Activated CD4-positive, CD25-positive, alpha-beta regulatory T cell treated with anti-CD3 and anti-CD28 coated beads, Interleukin-2, amount 50 U/mL, for 24 hours (primary cell): ENCODE measurements around the gene ASPHD2.
A peak's percentile ranks its signal among the peaks of the same experiment; 100 is the strongest.
"Not testable (repeated sequence)": the region's sequence is repeated elsewhere in the genome, so short reads cannot be mapped to it uniquely, and the experiment has no call there.

ENCODE experiments used
- ATAC-seq, 2 donors: fragments of 150-1000 bp; cut with Tn5 transposase; one replicate each; pipeline ENCODE4 v1.10.0; 2021; ENCODE audit warnings: mild to moderate bottlenecking in 1 of 2, moderate library complexity in 1 of 2

The ASPHD2 gene, protein sequence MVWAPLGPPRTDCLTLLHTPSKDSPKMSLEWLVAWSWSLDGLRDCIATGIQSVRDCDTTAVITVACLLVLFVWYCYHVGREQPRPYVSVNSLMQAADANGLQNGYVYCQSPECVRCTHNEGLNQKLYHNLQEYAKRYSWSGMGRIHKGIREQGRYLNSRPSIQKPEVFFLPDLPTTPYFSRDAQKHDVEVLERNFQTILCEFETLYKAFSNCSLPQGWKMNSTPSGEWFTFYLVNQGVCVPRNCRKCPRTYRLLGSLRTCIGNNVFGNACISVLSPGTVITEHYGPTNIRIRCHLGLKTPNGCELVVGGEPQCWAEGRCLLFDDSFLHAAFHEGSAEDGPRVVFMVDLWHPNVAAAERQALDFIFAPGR

DNA sequence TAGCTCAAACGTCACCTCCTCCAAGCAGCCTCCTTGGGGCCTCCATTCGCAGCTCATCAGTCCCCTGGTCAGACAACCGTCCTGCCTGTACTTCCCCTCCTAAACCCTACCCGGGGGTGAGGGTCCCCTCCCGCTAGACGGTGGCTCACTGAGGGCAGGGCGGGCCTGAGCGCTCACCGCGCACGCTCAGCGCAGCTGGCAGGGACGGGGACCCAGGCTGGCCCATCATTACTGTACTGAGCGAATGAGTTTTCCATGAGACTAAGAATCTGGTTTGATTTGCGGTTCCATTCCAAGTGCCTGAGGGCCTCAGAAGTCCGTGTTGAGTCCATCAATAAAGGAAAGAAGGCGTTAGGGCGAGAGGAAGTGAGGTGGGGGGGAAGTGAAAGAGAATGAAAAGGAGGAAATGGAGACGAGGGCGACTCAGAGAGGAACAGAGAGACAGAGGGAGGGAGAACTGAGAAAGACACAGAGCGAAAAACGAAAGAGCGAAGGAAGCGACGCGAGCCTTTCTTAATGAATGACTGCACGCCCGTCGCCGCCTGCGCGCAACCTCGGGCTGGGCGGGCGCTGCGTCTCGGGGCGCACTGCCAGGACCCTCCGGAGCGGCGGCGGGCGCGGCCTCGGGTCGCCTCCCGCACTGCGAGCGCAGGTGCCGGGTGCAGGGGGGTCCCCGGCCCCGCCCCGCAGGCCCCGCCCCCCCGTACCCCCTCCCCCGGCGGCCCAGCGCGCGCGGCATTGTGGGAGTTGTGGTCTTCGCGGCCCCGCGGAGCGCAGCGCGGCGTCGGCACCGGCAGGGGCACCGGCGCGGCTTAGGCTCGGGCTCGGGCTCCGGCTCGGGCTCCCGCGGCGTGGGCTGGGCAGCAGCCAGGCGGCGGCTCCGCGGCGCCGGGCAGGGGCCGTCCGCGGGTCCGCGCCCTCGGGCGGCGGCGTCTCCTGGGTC is at the start of gene ASPHD2:
TSS of gene ASPHD2 (plus strand) at position 746 of the 943 bp plus-strand sequence. CDS start 4,356 bp downstream, outside the sequence.
- ATAC-seq, result peak; percentile 81 to 88

DNA sequence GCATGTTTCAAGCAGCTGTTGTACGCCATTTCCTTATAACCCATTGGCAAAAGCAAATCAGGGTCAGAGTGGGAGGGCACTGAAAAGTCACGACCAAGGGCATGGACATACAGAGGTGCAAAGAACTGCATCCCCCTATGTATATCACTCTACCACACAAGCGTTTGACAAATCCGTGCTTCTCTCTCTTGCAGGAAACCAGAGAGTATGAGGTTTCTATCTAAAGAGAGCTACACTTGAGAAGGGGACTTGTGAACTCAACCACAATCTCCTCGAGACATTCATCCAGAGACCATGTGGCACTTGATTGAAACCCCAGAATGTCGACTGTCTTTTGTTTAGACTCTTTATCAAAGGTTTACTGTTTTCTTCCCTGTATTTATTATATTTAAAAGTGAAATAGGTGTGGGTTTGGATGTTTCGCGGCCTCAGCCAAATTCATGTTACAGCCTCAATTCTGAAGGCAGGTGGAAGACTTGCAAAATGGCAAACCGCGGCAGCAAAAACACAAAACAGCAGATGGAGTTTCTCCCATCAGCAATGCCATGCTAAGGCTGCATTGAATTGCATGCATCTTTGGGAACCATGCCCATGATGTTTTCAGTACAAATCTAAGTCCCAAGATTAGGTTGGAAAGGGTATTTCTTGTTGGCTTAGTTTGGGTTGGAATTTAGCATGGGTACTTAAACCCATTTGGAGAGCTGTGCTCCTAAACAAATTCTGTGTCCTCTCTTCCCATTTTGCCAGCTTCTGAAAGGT is 48.8 kb upstream of the ASPHD2 start:
- ATAC-seq, result no peak

DNA sequence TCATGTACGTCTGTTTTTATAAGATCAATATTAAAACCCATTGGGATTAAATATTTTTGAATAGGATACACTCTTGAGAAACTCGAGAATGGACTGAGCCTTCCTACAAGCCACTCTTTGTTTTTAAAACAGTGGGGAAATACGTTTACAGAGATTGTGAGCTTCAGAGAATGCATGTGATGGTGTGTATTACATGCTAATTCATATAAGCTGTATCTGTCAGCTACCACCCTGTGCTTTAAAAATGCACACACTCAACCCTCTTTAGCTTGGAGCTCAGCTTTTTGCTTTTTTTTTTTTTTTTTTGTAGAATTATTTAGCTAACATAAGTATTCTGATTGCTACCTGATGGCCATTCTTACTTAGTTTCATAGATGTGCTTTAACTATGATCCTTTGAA is 46.3 kb upstream of the ASPHD2 start:
- no peak for ATAC-seq

DNA sequence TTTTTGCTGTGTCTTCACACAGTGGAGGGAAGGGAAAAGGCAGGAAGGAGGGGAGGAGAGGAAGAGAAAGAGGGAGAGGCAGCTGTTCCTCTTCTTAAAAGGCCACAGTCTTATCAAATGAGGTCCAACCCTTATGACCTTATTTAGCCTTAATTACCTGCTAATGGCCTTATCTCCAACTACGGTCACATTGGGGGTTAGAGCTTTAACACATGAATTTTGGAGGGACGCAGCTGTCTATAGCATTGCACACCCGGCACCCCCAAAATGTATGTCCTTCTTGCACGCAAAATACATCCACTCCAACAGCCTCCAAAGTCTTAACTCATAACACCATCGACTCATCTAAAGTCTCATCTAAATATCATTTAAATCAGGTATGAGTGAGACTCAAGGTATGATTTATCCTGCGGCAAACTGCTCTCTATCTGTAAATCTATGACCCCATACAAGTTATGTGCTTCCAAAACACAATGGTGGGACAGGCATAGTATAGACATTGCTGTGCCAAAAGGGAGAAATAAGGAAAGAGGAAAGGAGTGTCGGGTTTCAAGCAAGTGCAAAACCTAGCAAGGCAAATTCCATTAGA is 45.0 kb upstream of the ASPHD2 start:
- no peak for ATAC-seq

DNA sequence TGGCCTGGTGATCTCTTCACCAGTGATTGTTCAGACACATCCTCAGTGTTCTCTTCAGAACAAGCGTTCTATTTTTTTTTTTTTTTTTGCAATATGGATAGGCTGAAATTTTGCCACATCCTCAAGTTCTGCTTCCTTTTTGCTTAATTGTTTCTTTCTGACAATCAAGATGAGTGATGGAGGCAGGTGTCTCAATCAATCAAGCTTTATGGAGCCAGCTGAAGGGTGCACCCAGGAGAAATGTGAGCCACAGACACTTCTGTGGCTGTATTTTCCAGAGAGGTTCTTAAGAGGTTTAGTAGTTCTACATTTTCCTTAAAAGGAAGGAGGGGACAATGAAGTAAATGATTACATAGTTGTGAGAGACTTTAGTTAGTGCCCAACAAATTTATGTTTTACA is 43.9 kb upstream of the ASPHD2 start:
- ATAC-seq, result no peak

DNA sequence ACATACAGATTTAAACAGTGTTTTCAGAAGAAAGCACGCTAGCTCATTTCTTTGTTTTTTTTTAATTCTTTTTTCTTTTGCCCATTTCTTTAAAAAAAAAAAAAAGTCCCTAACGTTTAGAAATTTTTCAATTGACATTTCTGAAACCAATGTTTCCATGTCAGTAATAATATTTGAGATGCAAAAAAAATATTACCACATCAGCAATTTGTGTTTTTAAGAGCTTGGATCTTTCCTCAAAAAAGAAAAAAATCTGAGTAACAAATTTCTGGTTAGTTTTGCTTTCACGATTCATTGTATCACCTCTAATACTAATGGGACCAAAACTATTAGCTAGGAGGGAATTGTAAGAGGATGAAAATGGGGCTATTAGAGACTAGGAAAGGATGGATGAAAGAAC is 39.9 kb upstream of the ASPHD2 start:
- ATAC-seq, result no peak

DNA sequence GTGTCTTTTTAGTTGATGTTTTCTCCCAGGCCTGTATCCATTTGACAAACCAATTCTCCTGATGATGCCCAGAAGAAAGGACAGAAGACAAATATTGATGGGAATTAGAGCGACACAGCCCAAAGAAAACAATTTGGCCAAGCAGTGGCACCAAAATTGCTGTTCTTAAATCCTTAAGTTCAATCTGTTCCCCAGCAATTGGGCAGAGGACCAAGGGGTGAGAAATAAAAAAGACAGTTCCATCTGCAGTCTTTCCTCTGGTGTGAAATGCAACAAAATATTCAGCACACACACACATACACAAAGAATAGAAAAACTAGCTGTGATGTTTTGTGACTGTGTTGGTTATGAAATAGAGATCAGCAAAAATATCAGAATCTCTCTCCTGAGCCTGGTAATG is 38.0 kb upstream of the ASPHD2 start:
- ATAC-seq, result no peak

DNA sequence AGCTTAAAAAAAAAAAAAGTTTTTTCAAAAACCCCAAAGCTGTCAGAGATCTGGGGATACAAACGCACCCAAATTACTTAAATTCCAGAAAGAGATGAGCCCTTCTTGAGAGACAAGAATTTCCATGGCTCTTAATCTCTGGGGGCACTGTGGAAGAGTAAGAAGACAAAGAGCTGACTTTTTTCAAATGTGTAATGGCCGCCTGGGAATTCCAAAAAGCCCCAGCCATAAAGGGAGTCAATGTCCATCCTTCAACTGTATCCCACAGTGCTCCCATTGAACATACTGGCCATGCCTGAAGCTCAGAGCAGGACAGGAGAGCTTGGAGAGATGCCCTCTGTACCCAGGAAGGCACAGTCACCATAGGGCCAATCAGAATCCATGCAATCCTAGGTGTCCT is 37.4 kb upstream of the ASPHD2 start:
- ATAC-seq, result no peak

DNA sequence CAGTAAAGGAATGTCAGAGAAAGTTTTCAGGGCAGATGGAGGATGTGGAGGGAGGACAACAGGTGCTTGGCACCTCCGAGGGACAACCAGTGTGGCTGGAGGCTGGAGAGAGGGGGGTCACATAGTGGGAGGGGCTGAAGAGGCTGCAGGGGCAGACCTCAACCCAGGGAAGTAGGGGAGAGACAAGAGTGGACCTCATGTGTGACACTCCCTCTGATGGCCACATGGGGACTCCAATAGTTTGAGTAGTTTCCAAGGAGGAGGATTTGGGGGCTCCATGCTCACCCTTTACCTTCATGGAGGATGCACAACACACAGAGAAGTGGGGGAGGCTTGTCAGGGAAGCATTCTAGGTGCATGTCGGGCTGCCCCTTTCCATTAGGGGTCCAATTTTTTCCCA is 35.1 kb upstream of the ASPHD2 start:
- no peak for ATAC-seq

DNA sequence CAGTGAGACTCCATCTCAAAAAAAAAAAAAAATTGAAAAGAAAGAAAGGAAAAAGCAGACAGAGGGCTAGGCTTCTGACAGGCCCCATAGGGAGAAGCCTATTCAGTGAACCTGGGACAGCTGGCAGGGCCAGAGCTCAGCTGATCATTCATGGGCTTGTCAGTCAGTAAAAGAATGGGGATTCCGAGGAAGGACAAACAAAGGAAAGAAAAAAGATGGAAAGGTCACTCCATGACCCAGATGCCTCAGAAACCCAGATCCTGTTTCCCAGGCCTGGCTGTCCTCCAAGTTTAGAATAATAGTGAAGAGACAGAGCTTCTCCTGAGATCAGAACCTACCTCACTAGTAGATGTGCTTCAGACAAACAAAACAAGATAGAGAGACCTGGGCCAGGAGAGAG is 34.3 kb upstream of the ASPHD2 start:
- no peak for ATAC-seq

DNA sequence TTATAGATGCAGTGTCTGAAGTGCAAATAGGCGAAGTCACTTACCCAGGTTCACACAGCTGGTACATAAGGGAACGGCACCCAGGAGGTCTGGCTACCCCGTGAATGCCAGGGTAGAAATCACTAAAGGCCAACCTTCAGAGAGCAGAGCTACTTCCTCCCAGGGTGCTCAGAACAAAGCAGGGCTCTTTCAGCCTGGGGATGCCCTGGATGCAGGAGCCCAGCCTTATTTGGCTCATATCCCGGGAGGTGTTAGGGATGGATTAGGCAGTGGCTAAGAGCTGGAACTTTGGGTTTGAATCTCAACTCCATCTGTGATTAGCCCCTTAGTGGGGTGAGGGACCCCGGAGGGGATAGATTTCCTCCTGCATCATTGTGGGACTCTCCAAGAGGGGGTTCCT is 33.1 kb upstream of the ASPHD2 start:
- no peak for ATAC-seq

DNA sequence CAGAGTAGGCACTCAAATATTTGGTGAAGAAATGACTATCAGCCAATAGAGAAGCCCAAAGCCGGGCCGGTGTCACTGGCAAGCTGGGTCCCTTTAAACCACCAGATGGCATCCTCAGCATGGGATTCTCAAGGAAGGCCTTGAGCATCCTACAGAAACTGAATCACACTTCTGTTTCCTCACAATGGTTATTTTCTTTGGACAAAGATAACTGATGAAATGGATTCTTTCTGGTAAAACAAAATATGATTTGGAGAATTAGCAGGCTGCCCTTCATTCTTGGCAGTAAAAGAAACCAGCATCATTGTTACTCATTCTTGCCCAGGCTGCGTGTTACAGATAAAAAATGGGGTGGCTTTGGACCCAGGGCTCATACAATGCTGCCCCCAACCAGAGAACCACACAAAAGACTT is 30.3 kb upstream of the ASPHD2 start:
- peak; percentile 78 for ATAC-seq

DNA sequence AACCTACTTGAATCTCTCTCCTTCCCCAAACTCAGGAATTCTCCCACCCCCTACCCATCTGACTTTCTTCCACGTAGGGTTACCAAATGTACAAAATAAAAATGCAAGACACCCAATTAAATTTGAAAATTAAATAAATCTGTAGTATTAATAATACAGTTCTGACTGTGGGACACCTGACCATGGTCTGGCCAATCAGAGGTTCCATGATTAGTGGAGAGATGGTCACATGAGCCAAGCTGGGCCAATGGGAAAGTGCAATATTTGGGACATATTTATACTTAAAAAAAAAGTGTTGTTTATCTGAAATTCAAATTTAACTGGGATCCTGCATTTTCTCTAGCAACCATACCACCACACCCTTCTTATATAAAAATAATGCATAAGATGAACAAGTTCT is 29.8 kb upstream of the ASPHD2 start:
- ATAC-seq, result no peak

DNA sequence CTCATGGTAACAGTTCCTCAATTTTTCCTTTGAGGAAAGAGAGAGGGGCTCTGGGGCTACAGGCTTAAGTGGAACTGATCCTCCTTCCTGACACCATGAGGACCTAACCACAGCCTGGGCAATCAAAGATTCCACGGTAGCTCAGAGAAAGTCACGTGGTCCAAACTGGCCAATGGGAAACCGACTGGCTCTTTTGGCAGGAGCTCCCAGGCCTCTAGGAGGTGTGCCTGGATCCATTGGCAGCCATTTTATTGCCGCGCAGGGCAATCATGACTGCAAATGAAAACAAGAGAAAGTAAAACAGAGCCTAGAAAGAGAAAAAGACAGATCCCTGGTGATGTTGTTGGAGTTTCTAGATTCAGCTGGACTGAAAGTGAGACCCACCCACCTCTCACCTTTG is 27.3 kb upstream of the ASPHD2 start:
- no peak for ATAC-seq

DNA sequence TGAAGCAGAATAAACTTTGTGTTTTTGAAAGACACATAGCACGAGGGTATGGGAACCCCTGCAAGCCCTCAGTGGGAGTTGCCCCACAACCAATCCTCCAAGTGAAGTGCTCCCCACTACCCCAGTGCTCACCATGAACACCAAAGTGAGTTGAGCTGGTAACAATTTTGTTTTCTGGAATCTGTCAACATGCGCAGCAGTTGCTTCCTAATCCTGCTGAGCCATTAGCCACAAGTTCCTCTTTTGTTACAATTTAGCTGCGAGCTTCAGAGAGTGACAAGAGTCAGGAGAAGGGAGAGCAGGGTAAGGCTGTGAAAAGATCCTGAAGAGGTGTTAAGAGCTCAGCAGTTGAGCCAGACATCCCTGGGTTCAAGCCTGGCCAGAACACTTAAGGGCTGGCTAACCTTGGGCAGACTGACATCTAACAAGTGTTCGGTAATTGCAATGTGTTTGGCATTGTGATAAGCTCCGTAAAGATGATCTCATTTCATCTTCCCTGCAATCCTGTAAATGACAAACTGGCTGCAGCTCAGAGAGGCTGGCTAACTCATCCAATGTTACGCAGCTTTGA is 24.1 kb upstream of the ASPHD2 start:
- ATAC-seq, result no peak

DNA sequence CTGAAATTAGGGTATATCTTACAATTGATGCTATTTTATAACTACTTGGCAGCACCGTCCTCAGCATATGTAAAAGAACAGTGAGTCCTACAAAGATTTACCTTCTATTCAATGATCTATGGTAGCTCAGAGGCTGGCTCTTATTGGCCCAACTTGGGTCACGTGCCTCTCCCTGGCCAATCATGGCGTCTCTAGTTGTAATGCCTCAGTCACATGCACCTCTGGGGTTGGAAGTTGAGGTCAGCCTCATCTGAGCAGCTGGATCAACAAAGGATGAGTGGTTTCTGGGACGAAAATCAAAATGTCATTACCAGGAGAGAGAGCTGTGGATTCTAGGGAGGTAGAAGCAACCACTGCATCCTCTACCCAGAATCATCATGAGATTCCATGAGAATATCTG is 22.9 kb upstream of the ASPHD2 start:
- ATAC-seq, result no peak

DNA sequence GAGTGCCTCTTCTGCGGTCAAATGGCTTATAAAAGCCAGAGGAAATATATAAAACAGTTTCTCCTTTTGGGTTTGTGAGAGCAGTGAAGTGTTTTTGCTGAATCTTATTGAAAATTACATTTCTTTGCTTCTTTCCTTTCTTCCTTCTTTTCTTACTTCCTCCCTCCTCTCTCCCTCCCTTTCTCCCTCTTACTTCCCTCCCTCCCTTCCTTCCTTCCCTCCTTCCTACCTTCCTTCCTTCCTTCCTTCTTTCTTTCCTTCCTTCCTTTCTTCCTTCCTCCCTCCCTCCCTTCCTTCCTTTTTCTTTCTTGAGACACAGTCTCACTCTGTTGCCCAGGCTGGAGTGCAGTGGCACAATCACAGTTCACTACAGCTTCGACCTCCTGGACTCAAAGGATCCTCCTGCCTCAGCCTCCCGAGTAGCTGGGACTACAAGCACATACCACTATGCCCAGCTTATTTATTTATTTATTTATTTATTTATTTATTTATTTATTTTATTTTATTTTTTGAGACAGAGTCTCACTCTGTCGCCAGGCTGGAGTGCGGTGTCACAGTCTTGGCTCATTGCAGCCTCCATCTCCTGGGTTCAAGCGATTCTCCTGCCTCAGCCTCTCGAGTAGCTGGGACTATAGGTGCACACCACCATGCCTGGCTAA is 20.4 kb upstream of the ASPHD2 start:
- not testable (repeated sequence) for ATAC-seq

DNA sequence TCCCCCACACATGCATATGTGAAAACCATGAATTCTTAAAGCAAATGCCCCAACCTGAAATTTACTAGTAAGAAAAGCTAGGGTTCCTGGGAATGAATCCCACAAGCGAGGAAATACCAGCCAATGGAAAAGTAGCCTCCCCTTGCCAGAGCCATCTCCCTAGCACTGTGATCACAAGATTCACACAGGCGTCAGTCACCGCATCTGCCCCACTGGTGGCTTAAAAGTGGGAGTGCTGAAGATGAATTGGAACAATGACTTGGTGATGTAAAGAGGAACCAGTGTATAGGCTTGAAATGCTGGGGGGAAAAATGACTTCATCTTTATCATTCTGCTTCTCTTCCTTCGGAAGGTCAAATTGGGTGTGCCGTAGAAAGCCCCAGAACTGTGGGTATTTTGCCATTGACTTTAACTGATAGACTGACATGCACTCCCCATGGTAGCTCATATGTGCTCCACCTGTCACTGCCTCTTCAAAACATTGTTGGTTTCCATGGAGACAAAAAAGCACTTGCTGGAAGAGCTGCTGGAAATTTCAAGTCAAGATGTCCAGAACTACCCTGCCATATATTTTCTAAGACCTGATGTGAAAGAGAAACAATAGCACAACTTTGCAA is 19.2 kb upstream of the ASPHD2 start:
- no peak for ATAC-seq

DNA sequence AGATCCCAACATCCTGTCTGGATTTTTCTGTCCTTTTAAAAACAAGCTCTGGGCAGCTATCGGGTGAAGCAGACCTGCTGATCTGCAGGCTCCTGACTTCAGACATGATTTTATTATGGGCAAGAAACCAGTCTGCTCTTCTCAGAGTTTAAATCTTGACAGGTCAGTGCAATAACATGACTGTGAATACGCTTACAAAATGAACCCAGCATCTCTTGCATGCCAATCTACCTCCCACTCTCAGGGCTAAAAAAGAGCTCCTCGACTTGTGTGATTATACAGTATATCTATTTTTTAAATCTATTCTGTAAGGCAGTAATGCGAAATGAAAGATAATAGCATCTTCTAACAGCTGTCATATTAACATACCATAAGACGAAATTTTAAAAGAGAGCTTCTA is 18.7 kb upstream of the ASPHD2 start:
- no peak for ATAC-seq

DNA sequence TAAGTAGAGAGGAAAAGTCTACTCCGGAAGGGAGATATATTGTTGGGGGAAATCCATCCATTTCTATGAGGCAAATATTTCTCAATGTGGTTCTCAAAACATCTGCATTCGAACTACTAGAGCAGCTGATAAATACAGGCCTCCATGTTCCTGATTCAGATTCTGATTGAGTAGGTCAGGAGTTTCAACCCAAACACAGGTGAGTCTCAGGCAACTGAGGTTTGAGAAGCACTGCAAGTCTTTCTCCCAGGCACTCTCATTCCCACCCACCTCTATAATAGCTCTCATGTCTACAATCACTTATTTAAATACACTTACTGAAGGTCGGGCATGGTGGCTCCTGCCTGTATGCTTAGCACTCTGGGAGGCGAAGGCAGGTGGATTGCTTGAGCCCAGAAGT is 14.7 kb upstream of the ASPHD2 start:
- ATAC-seq, result no peak

DNA sequence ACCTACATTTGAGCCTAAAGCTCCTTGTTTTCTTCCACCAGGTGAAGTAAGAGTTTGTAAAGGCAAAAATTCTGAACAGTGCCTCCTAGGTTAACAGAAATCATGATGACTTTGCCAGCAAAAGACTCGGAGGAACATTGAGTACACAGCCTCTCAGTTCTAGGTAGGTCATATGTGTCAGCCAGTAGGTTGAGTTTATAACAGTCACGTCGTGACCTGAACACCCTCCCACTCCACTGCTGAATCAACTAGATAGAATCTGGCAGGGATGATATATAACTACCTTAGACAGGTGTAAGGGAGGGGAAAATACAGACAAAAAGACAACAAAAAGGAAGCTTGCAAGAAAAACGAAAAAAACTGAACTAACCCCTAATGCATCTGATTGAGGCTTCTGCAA is 12.8 kb upstream of the ASPHD2 start:
- no peak for ATAC-seq
